ENCODE results near the gene NFE2L3.

DNA sequence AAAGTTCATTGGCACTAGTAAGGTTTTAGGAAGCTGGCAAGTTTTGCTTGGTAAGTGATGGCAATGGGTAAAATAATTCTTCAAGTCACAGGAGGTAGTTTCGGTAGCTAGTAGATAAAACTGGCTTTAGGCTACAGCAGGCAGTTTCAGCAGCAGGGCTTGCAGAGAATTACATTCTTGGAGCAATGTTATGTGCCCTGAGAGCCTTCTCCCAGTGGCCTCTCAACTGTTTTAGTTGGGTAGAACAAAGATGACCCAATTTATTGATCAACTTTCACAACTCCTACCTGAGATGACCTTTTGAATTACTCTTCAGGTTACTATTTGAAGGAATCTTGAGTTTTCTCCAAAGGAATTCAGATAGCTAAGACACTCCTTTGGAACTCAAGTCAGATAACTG, 16.4 kb upstream of the NFE2L3 start:
- no peak for TF ChIP-seq EP300 (IDR thresholded peaks at IDR 0.05; ENCODE audit: borderline replicate concordance in 1 of 2, low read depth in 2 of 2, low read length in 2 of 2)
- TF ChIP-seq YY1 (IDR thresholded peaks at IDR 0.05; ENCODE audit: low read depth, low read length) = no peak
